Cardiac fibroblast (primary cell): ENCODE measurements around the gene NAA25.

Experiments
- DNase-seq, 2 donors: peaks; one replicate each; pipeline versions ENCODE4 v3.0.0 to v3.0.0-alpha.2; 2010; ENCODE audit warnings: low read depth in 2 of 2
- H3K4me3 ChIP-seq, 2 donors: replicated peaks in 1 of 2; 1 replicate in 1 of 2; 2 replicates in 1 of 2; pipeline ENCODE4 v1.5.1; 2011; ENCODE audit warnings: low read depth in 2 of 2, low read length in 2 of 2, mild to moderate bottlenecking in 2 of 2, moderate library complexity in 1 of 2
- CTCF ChIP-seq: IDR thresholded peaks from one replicate; pipeline ENCODE4 v1.5.1; 2011; ENCODE audit warnings: low read depth, mild to moderate bottlenecking, low read length, inconsistent platforms

NAA25 gene

GRCh38 chr12:111991535-111991934 is 117.0 kb downstream of the NAA25 start:
- TF ChIP-seq CTCF, result no peak
- H3K4me3 ChIP-seq, result no peak overlapping the region
- no peak for DNase-seq

GRCh38 chr12:111984820-111985219 is 123.8 kb downstream of the NAA25 start:
- no peak for DNase-seq
- no peak for TF ChIP-seq CTCF
- no peak overlapping the region for H3K4me3 ChIP-seq

- no peak overlapping the region for H3K4me3 ChIP-seq
- peak in 1 of 2 donors; percentile 36 for DNase-seq
- TF ChIP-seq CTCF, result no peak
Measured at GRCh38 chr12:111981987-111982386, 126.6 kb downstream of the NAA25 start.

GRCh38 chr12:111980598-111980997 is 128.0 kb downstream of the NAA25 start:
- H3K4me3 ChIP-seq, result no peak overlapping the region
- DNase-seq, result no peak
- no peak for TF ChIP-seq CTCF

GRCh38 chr12:111978545-111978944 is 130.0 kb downstream of the NAA25 start:
- no peak overlapping the region for H3K4me3 ChIP-seq
- no peak for DNase-seq
- TF ChIP-seq CTCF, result no peak

- H3K4me3 ChIP-seq, result no peak overlapping the region
- TF ChIP-seq CTCF, result no peak
- no peak for DNase-seq
Measured at GRCh38 chr12:111976860-111977259, 131.7 kb downstream of the NAA25 start.
